Measurements from ENCODE around the gene CDR2L. TPM values are rescaled to one million over a fixed set of nuclear protein-coding genes. Genes with fewer than 3 reads are reported as not detected.
"Not testable (repeated sequence)": the region's sequence is repeated elsewhere in the genome, so short reads cannot be mapped to it uniquely, and the experiment has no call there.

CDR2L gene
- total and polyA plus RNA-seq, 8 donors = 4.4 to 78.8 (median 10.9) TPM

- H3K9me3 ChIP-seq = peaks cover 0 to 9% (median 0%) of the 10 kb centered on the region in 4 donors
- peak overlapping the region; percentile 86 to 95 (median 90) for H3K27ac ChIP-seq
- TF ChIP-seq, protein P1, sequence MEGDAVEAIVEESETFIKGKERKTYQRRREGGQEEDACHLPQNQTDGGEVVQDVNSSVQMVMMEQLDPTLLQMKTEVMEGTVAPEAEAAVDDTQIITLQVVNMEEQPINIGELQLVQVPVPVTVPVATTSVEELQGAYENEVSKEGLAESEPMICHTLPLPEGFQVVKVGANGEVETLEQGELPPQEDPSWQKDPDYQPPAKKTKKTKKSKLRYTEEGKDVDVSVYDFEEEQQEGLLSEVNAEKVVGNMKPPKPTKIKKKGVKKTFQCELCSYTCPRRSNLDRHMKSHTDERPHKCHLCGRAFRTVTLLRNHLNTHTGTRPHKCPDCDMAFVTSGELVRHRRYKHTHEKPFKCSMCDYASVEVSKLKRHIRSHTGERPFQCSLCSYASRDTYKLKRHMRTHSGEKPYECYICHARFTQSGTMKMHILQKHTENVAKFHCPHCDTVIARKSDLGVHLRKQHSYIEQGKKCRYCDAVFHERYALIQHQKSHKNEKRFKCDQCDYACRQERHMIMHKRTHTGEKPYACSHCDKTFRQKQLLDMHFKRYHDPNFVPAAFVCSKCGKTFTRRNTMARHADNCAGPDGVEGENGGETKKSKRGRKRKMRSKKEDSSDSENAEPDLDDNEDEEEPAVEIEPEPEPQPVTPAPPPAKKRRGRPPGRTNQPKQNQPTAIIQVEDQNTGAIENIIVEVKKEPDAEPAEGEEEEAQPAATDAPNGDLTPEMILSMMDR (IDR thresholded peaks at IDR 0.05) = peak in 1 of 7 experiments; percentile 8
- TF ChIP-seq EP300 (IDR thresholded peaks at IDR 0.05) (no peak), POLR2AphosphoS5 (IDR thresholded peaks at IDR 0.05) (peak in 1 of 3 donors; percentile 47)
- H3K4me1 ChIP-seq = peaks cover 28 to 54% (median 49%) of the 10 kb centered on the region in 4 donors
- H3K27me3 ChIP-seq = no peaks in the 10 kb centered on the region
- H3K36me3 ChIP-seq = peaks cover 12 to 17% (median 15%) of the 10 kb centered on the region in 4 donors
- DNase-seq = peak; percentile 85 to 95
- intact Hi-C loops (cut with DNase I; ENCODE audit: low total_unique reads) = no loop called here
- 1 to 2% (median 2%) methylated on average over 32 to 43 of the region's 43 CpGs for WGBS, 5 donors
- peak overlapping the region; percentile 57 to 75 (median 66) for H3K4me3 ChIP-seq
Measured at GRCh38 chr17:75034236-75034908, 46.9 kb downstream of the CDR2L start.

DNA sequence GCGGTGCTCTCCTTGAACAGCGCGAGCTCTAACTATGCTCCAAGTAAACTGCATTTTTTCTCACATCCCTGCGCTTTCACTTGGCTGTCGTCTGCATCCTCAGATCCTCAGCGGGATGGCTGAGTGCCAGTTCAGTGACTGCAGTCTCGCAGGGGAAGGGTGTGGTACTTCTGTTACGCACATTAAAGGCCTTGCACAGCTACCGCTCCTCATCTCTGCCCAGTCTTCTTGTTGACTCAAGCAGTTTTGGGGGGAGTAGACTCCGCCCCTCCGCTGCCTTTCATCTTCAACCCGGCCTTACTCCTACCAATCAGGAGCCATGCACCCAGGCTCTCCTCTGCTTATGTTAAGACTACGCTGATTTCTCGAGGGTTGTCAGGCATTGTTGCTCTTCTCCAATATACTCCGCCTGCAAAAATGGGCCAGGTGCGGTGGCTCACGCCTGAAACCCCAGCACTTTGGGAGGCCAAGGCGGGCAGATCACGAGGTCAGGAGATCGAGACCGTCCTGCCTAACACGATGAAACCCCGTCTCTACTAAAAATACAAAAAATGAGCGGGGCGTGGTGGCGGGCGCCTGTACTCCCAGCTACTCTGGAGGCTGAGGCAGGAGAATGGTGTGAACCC, 49.3 kb downstream of the CDR2L start:
- peaks cover 35 to 41% (median 39%) of the 10 kb centered on the region in 4 donors for H3K36me3 ChIP-seq
- intact Hi-C loops (cut with DNase I; ENCODE audit: low total_unique reads) = no loop called here

GRCh38 chr17:75039238-75039637, 51.8 kb downstream of the CDR2L start:
- no peaks in the 10 kb centered on the region for H3K27me3 ChIP-seq
- 86 to 92% (median 88%) methylated on average over 5 of the region's 5 CpGs for WGBS, 5 donors
- TF ChIP-seq EP300 (IDR thresholded peaks at IDR 0.05) = no peak
- TF ChIP-seq POLR2A (IDR thresholded peaks at IDR 0.05) = no peak
- TF ChIP-seq, protein P1 (IDR thresholded peaks at IDR 0.05) = no peak
- TF ChIP-seq POLR2AphosphoS5 (IDR thresholded peaks at IDR 0.05) = no peak
- peaks cover 13 to 28% (median 24%) of the 10 kb centered on the region in 4 donors for H3K4me1 ChIP-seq
- intact Hi-C loops (cut with DNase I; ENCODE audit: low total_unique reads) = no loop called here
- no peaks in the 10 kb centered on the region for H3K9me3 ChIP-seq
- no peak overlapping the region for H3K4me3 ChIP-seq
- peaks cover 39 to 53% (median 47%) of the 10 kb centered on the region in 4 donors for H3K36me3 ChIP-seq
- H3K27ac ChIP-seq = no peak overlapping the region
- no peak for DNase-seq

More for the DNA sequence above, 49.3 kb downstream of the CDR2L start:
- H3K4me1 ChIP-seq = peaks cover 28 to 53% (median 48%) of the 10 kb centered on the region in 4 donors
- WGBS, 5 donors = 49 to 60% (median 55%) methylated on average over 27 of the region's 27 CpGs
- peak; percentile 85 to 89 for DNase-seq
- H3K27ac ChIP-seq = peak overlapping the region; percentile 9 to 95 (median 90)
- TF ChIP-seq EP300 (IDR thresholded peaks at IDR 0.05) (no peak), POLR2AphosphoS5 (IDR thresholded peaks at IDR 0.05) (peak in 2 of 3 donors; percentile 17 to 66)
- no peaks in the 10 kb centered on the region for H3K27me3 ChIP-seq
- H3K4me3 ChIP-seq = no peak overlapping the region
- H3K9me3 ChIP-seq = no peaks in the 10 kb centered on the region

DNA sequence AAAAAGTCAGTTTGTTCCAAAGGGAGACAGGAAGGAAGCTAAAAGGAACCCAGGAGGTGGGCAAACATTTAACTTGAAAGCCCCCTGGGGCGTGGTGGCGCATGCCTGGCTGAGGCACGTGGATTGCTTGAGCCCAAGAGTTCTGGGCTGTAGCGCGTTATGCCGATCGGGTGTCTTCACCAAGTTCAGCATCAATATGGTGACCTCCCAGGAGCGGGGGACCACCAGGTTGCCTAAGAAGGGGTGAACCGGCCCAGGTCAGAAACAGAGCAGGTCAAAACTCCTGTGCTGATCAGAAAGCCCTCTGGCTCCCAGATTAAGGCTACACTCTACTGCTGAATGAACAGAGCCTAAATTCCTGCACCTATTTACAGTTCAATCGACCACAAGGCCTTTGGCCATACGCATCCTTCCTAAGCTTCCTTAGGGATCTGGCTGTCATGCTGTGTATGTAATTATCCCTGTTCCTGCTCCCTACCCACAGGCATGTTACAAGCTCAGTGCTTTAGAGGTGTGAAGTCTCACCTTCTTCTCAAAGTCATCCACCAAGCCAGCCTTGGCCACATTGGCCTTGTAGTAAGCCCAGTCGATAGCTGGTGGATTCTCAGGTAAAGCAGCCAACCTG, 54.3 kb downstream of the CDR2L start:
- WGBS, 5 donors = 79 to 90% (median 83%) methylated on average over 11 to 12 of the region's 12 CpGs

DNA sequence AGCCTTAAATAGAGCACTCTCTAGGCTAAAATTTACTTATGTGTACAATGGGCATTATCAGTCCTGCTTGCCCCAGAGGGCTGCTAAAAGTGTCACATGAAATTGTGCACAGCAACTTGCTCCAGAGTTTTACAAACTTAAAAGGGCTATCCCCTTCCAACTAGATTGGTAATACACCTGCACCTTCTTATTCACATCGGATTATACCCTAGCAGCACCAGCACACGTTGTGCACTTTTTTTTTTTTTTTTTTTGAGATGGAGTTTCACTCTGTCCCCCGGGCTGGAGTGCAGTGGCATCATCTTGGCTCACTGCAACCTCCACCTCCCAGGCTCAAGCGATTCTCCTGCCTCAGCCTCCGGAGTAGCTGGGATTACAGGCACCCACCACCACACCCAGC, 56.4 kb downstream of the CDR2L start:
- H3K9me3 ChIP-seq; H3K27ac ChIP-seq; intact Hi-C loops (cut with DNase I; ENCODE audit: low total_unique reads); DNase-seq; H3K27me3 ChIP-seq; H3K4me3 ChIP-seq: not testable (repeated sequence)
- Histone ChIP-seq H3K36me3 (peaks cover 33 to 42% (median 38%) of the 10 kb centered on the region in 4 donors), H3K4me1 (peaks cover 19 to 35% (median 28%) of the 10 kb centered on the region in 4 donors)
- 61 to 74% (median 71%) methylated on average over 5 of the region's 5 CpGs for WGBS, 5 donors

More for the DNA sequence above, 54.3 kb downstream of the CDR2L start:
- peaks cover 7 to 23% (median 16%) of the 10 kb centered on the region in 4 donors for H3K4me1 ChIP-seq
- DNase-seq = no peak
- no peak overlapping the region for H3K27ac ChIP-seq
- H3K9me3 ChIP-seq = no peaks in the 10 kb centered on the region
- H3K27me3 ChIP-seq = no peaks in the 10 kb centered on the region
- H3K36me3 ChIP-seq = peaks cover 39 to 53% (median 47%) of the 10 kb centered on the region in 4 donors
- H3K4me3 ChIP-seq = no peak overlapping the region
- intact Hi-C loops (cut with DNase I; ENCODE audit: low total_unique reads) = no loop called here
- TF ChIP-seq POLR2A (IDR thresholded peaks at IDR 0.05) (no peak), POLR2AphosphoS5 (IDR thresholded peaks at IDR 0.05) (no peak), EP300 (IDR thresholded peaks at IDR 0.05) (no peak)
- TF ChIP-seq, protein P1 (IDR thresholded peaks at IDR 0.05) = no peak

Measured in stomach (tissue), 9 donors.